ENCODE data around the gene VAV2. TPM values are rescaled to one million over a fixed set of nuclear protein-coding genes. Genes with fewer than 3 reads are reported as not detected.

The VAV2 gene
- total and polyA plus RNA-seq, 9 of the 15 experiments (the other 6 are each of a cell fraction or from before 2014, with no cell fraction given), result 0.01 to 2.7 (median 1.0) TPM; not detected in 1

GRCh38 chr9:133981958-133982681 lies 10.0 kb downstream of the VAV2 start:
- ChIA-PET CTCF (ENCODE audit: low intra/inter-chr PET ratio) (no interaction called here), POLR2A (no interaction called here)
- Histone ChIP-seq H3K9me3 (replicated peaks; ENCODE audit: control insufficient read depth, insufficient read depth, low read depth, low read length) (no peaks in the 10 kb centered on the region), H3K79me2 (ENCODE audit: control insufficient read depth, insufficient read depth, low read length) (no peaks in the 10 kb centered on the region), H3K9me1 (ENCODE audit: control insufficient read depth, insufficient read depth, low read length) (peaks cover 2% of the 10 kb centered on the region), H3K27me3 (ENCODE audit: control insufficient read depth in 2 of 2, insufficient read depth in 2 of 2, low read length in 2 of 2) (peaks cover 19 to 77% of the 10 kb centered on the region in 2 experiments; a peak in 4 of 5 replicates), H3K9ac (ENCODE audit: insufficient read depth in 1 of 2, low read depth in 2 of 2, low read length in 2 of 2) (no peak overlapping the region), H2AFZ (ENCODE audit: low read depth, low read length) (no peak overlapping the region), H3K4me3 (no peak overlapping the region), H4K20me1 (replicated peaks; ENCODE audit: control insufficient read depth, insufficient read depth, low read length) (peaks cover 42% of the 10 kb centered on the region), H3K36me3 (ENCODE audit: control insufficient read depth, insufficient read depth, low read length) (no peaks in the 10 kb centered on the region), H3K4me1 (replicated peaks in 1 of 2; ENCODE audit: control insufficient read depth in 2 of 2, insufficient read depth in 2 of 2, low read length in 2 of 2) (peaks cover 0 to 12% of the 10 kb centered on the region in 2 experiments; a peak in 2 of 5 replicates), H3K27ac (ENCODE audit: extremely low read depth, low read depth, low read length) (no peak overlapping the region), H3K4me2 (ENCODE audit: insufficient read depth, low read length) (no peak overlapping the region)
- no TSS peak for BruUV-seq (replicated peaks)
- TF ChIP-seq DLX4 (CRISPR knock-in tag; IDR thresholded peaks at IDR 0.05), result no peak
- no peak for TF ChIP-seq NFIX (CRISPR knock-in tag; IDR thresholded peaks at IDR 0.05; ENCODE audit: low read depth)
- no peak for TF ChIP-seq MAFK (IDR thresholded peaks at IDR 0.05; ENCODE audit: low read length)
- no peak for TF ChIP-seq CREB3L1 (IDR thresholded peaks at IDR 0.05; ENCODE audit: borderline replicate concordance, low read depth)
- TF ChIP-seq CC2D1A (IDR thresholded peaks at IDR 0.05), result no peak
- TF ChIP-seq MAZ (CRISPR knock-in tag; conservative IDR thresholded peaks at IDR 0.05 in 1 of 2, IDR thresholded peaks at IDR 0.05 in 1 of 2), result no peak
- TF ChIP-seq ELK3 (CRISPR knock-in tag; IDR thresholded peaks at IDR 0.05), result no peak
- TF ChIP-seq XRCC3 (IDR thresholded peaks at IDR 0.05), result no peak
- TF ChIP-seq CBX3 (IDR thresholded peaks at IDR 0.05; ENCODE audit: borderline replicate concordance in 1 of 2, low read length in 2 of 2), result no peak
- TF ChIP-seq HEY1 (CRISPR knock-in tag; IDR thresholded peaks at IDR 0.05; ENCODE audit: borderline replicate concordance), result no peak
- no peak for TF ChIP-seq LEF1 (IDR thresholded peaks at IDR 0.05)
- TF ChIP-seq CBFA2T3 (IDR thresholded peaks at IDR 0.05), result no peak
- TF ChIP-seq ZNF324 (CRISPR knock-in tag; IDR thresholded peaks at IDR 0.05), result no peak
- no peak for TF ChIP-seq ATF1 (CRISPR knock-in tag; IDR thresholded peaks at IDR 0.05)
- TF ChIP-seq ATF1 (tag; IDR thresholded peaks at IDR 0.05), result no peak
- FAIRE-seq (no peak), DNase-seq (ENCODE audit: extremely low read depth in 1 of 4, low spot score in 3 of 4) (no peak), ATAC-seq (no peak)
- WGBS (ENCODE audit: insufficient coverage, low coverage, missing lambda C conversion rate), result 11% methylated on average over 19 of the region's 28 CpGs
- in situ Hi-C loops (cut with MboI) (no loop called here), intact Hi-C loops (cut with micrococcal nuclease) (no loop called here)

All from K562 (cell line).